SK-N-DZ (cell line): ENCODE data around the gene TBCD.

Experiments
- DNase-seq: peaks from one replicate; pipeline ENCODE4 v3.0.0-alpha.2; 2015; ENCODE audit warnings: low spot score

TBCD gene

DNA sequence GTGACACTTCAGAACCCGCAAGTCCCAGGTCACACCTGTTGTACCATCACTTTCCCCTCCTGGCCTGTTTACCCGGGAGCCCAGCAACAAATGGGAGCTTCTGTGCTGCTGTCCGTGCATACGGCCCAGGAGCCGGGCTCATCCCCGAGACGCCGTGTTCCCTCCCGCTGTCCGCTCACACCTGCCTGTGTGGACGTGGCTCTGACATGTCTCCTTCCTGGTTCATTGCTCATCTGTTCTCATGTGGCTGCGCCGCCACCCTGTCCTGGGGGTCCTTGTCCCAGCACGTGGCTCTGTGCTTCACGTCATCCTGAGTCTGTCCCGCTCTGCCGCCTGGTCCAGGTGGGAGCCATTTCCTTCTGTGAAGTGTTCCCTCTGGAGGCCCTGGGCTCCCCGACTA, 37.9 kb downstream of the TBCD start:
- DNase-seq = no peak

DNA sequence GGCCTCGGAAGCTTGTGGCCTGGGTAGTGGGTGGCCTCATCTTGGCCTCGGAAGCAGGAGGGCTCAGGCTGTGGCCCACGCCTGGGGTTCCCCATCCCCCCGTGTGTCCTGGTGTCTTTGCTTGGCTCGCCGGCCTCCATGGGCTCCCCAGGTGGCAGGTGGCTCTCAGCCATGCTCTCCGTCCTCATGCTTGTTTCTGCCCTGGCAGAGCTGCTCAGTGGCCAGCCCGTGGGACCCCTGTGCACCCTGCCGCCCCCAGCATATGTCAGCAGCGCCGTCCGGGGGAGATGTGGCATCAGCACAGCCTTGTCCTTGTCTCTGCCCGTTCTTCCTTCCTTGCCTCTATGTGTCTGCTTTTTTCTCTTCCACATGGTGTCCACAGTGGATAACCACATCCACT, 38.5 kb downstream of the TBCD start:
- DNase-seq = no peak

DNA sequence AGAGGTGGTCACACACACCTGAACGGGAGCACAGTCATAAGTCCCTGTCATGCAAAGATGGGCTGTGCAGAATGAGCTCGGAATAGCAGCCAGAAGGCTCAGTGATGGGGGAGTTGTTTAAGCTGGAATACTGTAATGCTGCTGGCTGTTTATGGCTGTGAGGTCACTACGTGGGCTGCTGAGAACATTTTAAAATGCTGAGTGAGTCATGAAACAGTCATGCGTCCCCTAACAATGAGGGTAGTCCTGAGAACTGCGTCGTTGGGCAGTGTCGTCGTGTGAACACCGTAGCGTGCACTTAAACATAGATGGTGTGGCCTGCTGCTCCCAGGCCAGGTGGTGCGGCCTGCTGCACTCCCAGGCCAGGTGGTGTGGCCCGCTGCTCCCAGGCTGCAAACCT, 39.7 kb downstream of the TBCD start:
- no peak for DNase-seq

DNA sequence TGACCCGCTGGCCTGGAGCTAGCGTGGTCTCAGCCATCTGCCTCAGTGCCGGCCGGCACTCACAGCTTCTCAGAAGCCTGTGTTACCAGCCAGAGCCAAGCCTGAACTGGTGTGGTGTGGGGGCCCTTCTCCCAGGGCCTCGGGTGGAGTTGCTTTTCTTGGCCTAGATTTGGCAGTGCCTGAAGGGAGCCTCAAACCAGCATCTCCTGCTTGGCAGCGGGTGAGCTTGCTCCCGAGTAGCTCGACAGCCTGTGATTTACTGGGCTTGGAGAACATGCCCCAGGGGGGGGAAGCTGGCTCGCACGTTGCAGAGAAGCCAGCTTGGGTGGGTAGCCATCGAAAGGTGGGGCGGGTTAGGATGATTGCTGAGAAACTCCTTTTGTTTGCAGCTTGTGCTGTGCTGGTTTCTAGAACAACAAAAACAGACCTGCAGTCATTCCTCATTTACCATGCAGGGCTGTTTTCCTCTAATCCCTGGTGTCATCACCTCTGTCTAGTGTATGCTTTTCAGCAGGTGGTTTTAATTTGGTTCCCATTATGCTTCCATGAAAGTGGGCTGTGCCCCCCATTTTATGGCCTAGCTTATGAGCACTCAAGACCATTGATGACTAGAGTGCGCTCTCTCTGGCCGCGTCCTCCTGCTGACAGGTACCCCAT, 42.2 kb downstream of the TBCD start:
- DNase-seq = no peak

GRCh38 chr17:82794781-82795482, 43.1 kb downstream of the TBCD start:
- DNase-seq = no peak

- DNase-seq = no peak
Measured at GRCh38 chr17:82795615-82796014, 43.8 kb downstream of the TBCD start.

GRCh38 chr17:82797061-82797460, 45.2 kb downstream of the TBCD start:
- no peak for DNase-seq

DNA sequence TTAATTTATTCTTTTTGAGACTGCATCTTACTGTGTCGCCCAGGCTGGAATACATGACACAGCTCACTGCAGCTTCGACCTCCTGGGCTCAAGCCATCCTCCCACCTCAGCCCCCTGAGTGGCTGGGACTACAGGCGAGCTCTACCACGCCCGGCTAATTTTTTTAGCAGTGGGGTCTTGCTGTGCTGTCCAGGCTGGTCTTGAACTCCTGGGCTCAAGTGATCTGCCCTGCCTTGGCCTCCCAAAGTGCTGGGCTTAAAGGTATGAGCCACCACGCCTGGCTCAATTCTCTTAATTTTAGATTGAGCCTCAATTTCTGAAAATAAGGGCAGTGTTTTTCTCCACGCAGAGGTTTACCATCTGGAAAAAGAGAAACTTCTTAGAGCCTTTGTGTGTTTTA, 46.9 kb downstream of the TBCD start:
- DNase-seq = no peak

GRCh38 chr17:82799591-82799990, 47.7 kb downstream of the TBCD start:
- DNase-seq = no peak

GRCh38 chr17:82800885-82801284, 49.0 kb downstream of the TBCD start:
- no peak for DNase-seq

DNA sequence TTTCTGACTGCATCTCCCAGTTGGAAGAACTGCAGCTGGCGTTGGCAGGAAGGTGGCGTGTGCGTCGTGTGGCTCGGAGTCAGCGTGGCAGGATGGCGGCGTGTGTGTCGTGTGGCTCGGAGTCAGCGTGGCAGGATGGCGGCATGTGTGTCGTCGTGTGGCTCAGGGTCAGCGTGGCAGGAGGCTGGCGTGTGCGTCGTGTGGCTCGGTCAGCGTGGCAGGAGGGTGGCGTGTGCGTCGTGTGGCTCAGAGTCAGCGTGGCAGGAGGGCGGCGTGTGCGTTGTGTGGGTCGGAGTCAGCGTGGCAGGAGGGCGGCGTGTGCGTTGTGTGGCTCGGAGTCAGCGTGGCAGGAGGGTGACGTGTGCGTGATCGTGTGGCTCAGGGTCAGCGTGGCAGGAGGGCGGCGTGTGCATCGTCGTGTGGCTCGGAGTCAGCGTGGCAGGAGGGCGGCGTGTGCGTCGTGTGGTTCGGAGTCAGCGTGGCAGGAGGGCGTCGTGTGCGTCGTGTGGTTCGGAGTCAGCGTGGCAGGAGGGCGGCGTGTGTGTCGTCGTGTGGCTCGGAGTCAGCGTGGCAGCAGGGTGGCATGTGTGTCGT, 49.6 kb downstream of the TBCD start:
- DNase-seq = no peak

DNA sequence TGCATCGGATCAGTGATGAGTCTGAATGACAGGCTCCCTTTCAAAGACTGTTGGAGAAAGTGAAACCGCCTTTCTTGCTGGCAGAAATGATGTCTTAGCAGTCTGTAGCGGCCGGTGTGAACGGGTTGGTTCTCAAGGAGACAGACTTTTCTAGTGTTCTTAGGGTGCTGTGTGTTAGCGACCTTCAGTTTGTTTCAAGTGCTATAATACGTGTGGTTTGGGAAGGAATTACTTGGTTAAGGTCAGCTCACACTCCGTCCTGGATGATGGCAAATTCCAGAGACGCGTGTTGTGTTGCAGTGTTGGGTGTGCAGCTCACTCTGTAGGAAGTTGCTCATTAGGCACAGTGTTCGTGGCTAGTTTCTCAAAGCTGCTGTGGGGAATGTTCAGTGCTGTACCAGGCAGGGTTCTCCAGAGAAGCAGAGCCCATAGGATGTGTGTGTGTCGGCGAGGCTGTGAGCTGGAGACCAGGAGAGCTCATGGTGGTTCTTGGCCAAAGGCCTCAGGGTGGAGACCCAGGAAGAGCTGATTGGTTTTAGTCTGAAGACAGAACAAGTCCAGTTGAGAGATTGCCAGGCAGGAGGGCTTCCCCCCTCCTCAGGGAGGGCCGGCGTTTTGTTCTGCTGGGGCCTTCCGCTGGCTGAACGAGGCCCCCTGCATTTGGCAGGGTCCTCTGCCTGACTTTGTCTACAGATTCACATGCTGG, 50.4 kb downstream of the TBCD start:
- DNase-seq = no peak

- no peak for DNase-seq
Measured at GRCh38 chr17:82803185-82803584, 51.3 kb downstream of the TBCD start.

- no peak for DNase-seq
Measured at GRCh38 chr17:82803606-82804005, 51.7 kb downstream of the TBCD start.

GRCh38 chr17:82804442-82805191, 52.8 kb downstream of the TBCD start:
- DNase-seq = no peak

GRCh38 chr17:82805254-82805653, 53.4 kb downstream of the TBCD start:
- DNase-seq = no peak

- no peak for DNase-seq
Measured at GRCh38 chr17:82805823-82806222, 54.0 kb downstream of the TBCD start.

GRCh38 chr17:82806645-82807044, 54.8 kb downstream of the TBCD start:
- no peak for DNase-seq

DNA sequence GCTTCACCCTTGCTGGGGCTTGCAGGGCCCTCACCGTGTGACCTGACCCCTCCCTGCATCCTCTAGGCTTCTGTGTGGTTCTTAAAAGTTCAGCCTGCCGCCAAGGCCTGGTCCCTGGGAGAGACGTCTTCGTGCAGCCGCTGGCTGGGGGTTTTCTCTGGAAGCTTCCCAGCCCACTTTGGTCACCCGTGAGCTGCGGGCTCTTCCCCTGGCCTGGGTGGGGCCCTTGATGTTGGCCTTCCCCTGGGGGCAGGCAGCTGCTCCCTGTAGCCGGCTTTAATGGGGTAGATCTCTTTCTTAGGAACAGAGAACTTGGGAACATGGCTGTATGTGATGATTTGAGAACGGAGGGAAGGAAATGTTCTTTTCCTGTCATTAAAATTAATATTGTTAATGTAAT, 55.2 kb downstream of the TBCD start:
- no peak for DNase-seq

GRCh38 chr17:82807562-82807961, 55.7 kb downstream of the TBCD start:
- DNase-seq = no peak

- no peak for DNase-seq
Measured at GRCh38 chr17:82808006-82808405, 56.1 kb downstream of the TBCD start.
